GM21737 (cell line): ENCODE results near the gene CAMSAP1.
"Not testable (repeated sequence)": the region's sequence is repeated elsewhere in the genome, so short reads cannot be mapped to it uniquely, and the experiment has no call there.

ENCODE experiments used
- ATAC-seq: cut with Tn5 transposase; IDR thresholded peaks from one replicate; pipeline ENCODE4 v1.9.1; 2021; ENCODE audit warnings: mild to moderate bottlenecking, moderate library complexity; ENCODE audit not compliant: unreplicated experiment

CAMSAP1 gene

DNA sequence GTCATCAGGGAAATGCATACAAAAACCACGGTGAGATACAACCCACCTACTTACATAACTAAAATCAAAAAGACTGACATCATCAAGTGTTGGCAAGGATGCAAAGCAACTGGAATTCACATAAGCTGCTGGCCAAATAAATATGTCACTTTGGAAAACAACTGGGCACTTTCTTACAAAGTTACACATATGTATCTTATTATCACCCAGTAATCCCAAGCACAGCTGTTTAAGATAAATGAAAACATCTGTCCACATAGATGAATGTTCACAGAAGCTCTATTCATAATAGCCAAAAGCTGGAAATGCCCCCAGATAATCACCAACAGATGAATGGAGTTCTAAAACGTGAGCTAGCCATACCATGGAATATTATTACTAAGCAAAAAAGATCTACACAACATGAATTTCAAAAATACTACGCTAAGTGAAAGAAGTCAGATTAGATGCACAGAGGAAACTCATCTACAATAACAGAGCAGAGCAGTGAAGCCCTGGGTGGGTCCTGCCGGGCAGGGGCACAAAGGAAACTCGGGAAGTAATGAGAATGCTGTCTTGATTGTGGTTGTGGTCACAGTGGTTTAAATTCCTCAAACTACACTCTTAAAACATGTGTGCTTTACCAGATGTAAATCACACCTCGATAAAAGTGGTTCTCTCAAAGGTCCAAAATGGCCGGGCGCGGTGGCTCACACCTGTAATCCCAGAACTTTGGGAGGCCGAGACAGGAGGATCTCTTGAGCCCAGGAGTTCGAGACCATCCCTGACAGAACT, 8.5 kb downstream of the CAMSAP1 start:
- ATAC-seq: no peak

DNA sequence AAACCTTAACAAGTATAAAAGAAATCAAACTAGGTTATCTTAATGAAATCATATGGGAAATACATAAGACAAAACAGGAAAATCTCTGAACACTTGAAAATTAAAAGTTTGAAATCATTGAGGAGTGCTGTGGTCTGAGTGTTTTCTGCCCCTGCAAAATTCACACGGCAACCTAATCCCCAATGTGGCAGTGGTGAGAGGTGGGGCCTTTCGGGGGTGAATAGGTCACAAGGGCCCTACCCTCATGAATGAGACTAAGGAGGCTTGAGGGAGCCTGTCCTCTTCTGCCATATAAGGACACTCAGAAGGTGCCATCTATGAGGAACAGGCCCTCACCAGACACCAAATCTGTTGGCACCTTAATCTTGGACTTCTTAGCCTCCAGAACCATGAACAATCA, 10.7 kb downstream of the CAMSAP1 start:
- no peak for ATAC-seq

DNA sequence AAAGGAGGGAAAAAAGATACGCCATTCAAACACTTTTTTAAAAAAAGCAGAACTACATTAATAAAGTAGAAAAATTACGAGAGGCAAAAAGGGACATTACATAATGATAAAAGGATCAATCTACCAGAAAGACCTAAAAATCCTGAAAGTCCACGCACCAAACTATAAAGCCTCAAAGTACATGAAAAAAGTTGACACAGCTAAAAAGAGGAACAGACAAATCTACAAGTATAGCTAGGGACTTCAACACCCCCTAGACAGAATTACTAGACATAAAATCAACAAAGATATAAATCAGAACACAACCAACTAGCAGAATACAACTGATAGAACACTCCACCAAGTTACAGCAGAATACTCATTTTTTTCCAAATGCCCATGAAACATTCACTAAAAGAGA, 11.1 kb downstream of the CAMSAP1 start:
- no peak for ATAC-seq

DNA sequence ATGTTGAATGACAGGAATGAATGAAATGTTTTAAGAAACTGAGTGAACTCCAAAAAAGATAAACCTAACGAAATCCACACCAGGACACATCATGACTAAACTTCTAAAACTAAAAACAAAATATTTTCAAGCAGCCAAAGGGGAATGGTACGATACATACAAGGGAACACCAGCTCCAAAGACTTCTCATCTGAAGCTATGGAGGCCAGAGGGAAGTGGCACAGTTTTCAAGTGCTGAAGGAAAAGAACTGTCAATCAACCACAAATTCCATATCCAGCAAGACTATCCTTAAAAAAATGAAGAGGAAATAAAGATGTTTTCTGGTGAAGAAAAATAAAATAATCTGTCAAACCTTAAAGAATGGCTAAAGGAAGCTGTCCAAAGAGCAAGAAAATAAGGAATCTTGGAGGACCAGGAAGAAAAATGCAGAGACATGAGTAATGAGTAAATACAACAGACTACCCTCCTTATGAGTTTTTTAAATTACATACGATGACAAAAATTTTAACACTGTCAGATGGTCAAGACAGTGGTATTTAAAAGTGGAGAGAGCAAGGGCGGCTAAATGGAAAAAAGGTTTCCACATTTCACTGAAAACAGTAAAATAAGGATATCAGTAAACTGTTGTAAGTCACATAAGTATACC, 12.0 kb downstream of the CAMSAP1 start:
- ATAC-seq: no peak

DNA sequence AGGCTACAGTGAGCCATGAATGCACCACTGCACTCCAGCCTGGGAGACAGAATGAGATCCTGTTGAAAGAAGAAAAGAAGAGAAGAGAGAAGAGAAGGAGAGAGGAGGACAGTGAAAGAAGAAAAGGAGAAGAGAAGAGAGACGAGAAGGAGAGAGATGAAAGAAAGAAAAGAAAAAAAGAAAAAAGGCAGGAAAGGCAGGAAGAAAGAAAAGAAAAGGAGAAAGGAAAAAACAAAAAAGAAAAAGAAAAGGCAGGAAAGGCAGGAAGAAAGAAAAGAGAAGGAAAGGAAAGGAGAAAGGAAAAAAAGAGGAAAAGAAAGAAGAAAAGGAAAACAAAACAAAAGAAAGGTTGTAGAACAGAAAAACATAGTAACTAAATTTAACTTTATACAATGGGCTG, 14.2 kb downstream of the CAMSAP1 start:
- no peak for ATAC-seq

DNA sequence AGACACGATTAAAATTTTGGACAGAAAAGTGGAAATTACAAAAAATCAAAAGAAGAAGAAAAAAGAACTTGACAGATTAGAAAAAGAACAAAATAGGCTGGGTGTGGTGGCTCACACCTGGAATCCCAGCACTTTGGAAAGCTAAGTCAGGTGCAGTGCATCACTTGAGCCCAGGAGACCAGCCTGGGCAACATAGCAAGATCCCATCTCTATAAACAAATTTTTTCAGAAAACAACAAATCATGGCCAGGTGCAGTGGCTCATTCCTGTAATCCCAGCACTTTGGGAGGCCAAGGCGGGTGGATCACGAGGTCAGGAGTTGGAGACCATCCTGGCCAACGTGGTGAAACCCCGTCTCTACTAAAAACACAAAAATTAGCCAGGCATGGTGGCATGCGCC, 15.0 kb downstream of the CAMSAP1 start:
- ATAC-seq: not testable (repeated sequence)

DNA sequence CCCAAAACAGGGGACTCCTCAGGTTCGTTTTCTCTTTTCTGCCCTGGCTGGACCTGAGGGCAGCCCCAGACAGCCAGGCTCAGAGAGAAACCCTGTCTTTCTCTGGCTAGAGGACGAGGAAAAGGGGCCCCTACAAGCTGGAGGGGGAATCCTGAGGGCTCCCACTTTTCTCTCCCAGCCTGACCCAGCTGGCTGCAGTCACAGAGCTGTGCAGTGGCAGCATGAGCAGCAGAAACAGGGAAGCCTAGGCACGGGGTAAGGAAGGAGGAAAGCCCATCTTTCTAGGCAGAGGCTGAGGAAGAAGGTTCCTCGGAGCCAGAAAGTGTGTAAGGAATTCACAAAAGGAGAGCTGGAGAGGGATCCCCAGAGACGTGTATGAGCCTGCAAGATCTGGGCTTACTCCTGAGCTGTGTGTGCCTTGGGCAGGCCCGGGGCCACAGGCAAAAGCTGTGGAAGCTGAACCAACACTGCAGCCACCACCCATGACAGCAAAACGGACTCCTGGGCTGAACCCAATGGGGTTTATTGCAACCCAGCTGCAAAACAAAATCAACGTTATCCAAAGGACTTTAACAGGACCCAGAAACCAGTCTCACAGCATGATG, 16.2 kb downstream of the CAMSAP1 start:
- no peak for ATAC-seq

DNA sequence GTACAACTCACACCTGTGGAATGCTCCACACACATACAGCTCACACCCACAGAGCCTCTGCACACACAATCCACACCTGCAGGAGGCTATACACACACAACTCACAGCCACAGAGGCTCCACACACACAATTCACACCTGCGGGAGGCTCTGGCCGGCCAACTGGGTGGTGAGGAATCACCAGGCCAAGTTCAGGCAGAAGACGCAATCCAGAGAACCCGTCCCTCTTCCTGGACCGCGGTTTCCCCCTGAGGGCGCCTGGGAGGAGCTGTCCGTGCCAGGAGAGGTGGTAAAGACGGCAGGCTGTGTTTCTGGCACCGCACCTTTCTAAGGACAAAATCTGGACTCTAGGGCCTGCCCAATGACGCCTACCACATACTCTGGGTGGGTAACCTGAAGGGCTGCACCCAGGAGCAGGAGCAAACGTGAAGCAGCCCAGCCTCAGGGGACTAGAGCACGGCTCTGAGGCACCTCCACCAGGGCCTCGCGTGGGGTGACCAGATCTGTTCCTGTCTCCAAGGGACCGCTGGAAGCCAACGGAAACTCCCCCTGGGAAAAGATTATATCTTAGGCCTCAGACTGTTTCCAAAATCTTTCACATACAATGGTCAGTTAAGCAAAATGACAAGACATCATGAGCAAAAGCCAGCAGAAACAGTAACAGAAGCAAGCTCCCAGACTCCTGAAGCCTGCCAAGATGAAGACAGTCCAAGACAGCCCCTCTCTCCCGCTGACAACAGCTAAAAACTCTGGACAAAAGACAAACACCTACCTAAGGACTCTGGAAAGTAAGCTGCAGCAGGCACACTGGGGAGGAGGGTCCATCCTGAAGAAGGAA, 16.9 kb downstream of the CAMSAP1 start:
- no peak for ATAC-seq

DNA sequence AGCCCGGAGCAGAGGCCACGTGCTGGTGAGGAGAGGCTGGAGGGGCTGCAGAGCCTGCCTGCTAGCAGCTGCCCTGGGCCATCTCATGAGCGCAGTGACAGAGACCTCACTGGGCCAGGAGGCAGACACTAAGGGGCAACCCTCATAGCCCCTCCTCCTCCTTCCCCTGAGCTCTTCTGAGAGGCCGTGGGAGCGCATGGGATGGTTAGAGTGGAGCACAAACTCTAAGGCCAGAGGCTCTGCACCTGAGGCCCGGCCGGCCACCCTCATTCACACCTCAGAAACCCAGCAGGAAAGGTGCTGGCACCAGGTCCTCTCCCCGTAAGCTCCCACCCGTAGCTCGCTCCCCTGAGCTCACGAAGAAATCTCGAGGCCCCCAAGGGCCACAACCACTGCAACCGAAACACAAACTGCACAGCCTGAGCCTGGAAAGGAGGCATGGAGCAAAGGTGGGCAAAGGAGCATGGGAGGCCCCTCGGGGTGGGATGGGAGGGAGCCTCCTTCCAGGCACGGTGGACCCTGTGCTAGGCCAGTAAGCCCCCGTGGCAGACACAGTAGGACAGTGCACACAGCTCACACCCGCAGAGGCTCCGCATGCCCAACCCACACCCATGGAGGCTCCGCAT, 17.7 kb downstream of the CAMSAP1 start:
- ATAC-seq: no peak

DNA sequence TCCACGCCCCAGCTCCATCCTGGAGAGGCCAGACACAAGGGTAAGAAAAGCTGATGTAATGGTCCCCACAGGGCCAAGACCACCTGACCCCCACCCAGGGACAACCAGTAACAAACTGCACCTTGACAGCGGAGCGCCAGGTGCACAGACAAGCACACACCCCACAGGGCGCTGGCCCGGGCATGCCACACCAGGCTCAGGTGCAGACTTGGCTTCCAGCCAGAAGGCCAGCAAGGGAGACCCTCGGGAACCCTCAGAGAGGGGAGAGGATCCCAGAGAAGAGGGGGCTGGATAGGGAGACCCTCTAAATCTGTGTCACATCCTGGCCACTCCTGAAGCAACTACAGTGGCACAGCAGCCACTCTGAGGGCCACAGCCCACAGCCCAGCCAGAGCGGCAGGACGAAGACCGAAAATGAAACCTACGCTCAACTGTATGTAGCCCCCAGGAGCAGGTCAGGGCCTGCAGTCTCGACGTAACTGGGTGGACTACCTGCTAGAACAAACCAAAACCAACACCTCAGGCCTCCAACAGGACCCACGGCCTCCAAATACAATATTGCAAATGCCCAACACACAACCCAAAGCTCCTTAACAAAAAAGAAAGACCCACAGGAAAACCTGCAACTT, 18.5 kb downstream of the CAMSAP1 start:
- no peak for ATAC-seq

DNA sequence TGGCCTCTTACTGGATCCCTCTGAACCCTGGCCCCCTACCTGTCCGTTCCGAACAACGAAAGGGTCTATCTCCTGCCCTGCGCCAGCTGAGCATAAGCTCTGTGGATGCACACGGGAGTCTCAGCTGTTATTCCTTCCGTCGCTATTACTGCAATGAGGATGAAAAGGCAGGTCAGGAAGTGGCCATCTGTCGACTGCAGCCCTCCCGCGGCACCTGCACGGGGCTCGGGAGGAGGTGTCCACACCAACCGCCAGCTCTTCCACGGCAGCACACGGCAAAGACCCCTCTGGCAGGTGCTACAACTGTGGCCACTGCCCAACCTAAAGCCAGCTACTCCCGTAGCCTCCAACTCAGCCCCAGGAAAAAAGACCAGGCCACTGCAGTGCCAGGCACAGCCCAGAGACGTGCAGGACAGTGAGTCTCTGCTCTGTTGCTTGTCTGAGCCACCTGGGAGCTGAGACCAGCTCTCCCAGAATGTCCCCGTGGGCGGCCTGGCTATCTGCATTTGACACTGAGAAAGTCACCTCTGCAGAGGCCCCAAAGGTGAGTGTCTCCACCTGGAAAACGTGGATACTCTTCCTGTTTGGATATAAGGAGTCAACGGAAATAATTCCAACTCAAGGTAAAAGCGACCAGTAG, 19.1 kb downstream of the CAMSAP1 start:
- ATAC-seq: no peak

DNA sequence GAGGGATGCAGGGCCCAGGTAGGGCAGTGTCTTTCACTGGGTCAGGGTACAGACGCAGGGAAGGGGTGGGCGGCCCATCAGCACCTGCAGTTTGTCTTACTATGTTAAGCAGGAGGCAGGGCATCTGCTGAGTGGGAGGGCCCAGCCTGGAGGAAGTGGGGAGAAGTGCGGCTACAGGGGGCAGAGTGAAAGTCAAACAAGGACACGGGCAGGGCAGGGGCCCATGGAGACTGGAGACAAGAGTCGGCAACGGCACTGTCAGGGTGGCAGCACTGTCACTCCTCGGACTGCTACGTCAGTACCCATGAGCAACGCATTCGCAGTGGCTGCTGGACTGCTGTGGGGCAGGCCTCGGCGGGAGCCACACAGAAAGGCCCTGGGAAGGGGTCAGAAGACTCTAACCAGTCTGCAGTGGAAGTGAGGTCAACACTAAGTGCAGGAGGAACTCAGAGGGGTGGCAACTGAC, 19.7 kb downstream of the CAMSAP1 start:
- peak; percentile 72 for ATAC-seq

DNA sequence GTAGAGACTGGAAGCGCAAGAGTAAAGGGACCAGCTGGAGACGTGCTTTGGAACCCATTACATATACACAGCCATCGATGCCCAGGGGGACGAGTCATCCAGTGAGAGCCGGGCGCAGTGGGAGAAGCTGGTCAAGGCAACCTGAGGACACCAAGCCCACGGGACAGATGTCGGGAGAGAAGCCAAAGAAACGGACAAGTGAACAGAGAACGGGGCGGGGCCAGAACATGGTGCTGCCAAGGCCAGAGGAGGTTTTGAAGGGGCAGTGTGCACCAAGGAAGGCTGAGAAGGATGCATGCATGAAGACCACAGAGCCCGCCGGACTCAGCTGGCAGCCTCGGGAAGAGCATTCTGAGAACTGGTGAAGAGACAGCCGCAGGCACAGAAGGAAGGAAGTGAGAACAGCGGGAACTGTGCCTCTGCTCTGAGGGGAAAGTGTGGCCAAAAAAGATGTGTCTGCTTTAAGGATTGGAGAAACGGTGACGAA, 20.3 kb downstream of the CAMSAP1 start:
- ATAC-seq: peak; percentile 22

DNA sequence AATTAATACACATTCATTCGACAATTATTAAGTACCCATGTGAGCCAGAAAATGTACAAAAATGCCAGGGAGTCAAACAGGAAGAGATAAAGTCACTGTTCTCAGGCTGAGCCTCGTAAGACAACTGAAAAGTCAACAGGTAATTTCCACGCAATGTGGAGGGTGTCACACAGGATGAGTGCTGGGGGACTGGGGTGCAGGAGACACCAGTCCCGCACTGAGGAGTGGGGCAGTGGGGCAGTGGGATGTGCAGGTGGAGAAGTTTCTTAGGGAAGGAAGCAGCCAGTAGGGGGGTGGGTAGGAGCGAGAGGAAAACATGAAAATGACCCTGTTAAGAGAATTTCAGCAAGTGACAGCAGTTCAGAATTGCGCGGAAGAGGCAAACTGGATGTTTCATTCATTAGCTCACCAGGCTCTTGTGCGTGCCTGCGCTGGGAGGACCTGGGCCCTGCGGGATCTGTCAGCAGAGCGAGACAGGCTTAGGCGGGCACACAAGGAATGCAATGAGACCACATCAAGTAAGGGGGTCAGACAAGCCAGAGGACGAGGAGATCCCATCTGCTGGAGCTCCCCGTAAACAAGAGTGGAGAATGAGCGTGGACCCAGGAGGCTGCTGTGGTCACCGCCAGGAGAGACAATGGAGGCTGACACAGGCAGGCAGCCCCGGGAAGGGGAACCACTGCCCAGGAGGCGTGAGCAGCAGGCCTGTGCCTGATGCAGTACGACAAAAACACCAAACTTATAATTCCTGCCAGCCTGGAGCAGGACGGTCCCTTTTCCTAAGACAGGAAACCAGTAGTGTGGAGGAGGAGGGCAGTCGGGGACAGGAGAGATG, 21.0 kb downstream of the CAMSAP1 start:
- no peak for ATAC-seq

DNA sequence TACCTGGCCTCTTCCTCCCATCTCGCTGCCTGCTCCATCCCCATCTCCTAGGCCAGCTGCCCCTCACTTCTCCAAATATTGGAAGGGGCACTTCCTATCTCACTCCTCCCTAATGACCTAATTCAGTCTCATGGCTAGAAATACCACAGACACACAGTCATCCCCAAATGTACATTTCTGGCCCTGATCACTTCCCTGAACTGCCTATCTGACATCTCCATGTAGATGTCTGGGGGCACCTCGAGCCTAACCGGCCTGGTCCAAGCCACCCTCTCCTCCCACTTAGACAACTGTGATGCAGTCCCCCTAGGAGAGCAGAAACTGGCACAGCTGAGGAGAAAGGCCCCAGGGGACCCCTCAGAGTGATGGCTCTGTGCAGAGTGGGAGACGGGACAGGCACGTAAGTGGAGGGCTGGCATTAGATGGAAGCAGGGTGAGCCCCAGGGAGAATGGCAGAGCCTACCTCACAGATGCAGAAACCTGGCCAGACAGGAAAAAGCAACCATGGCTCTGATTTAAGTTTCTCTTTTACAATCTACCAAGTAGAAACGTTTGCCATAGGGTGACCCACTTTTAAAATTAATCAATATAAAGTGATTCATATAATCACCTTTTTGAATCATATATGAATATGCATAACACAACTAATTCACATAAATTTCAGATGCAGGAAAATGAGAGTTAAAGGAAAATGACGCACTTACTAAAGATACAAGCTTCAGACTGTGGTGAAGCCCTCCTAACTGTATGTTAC, 22.1 kb downstream of the CAMSAP1 start:
- no peak for ATAC-seq

DNA sequence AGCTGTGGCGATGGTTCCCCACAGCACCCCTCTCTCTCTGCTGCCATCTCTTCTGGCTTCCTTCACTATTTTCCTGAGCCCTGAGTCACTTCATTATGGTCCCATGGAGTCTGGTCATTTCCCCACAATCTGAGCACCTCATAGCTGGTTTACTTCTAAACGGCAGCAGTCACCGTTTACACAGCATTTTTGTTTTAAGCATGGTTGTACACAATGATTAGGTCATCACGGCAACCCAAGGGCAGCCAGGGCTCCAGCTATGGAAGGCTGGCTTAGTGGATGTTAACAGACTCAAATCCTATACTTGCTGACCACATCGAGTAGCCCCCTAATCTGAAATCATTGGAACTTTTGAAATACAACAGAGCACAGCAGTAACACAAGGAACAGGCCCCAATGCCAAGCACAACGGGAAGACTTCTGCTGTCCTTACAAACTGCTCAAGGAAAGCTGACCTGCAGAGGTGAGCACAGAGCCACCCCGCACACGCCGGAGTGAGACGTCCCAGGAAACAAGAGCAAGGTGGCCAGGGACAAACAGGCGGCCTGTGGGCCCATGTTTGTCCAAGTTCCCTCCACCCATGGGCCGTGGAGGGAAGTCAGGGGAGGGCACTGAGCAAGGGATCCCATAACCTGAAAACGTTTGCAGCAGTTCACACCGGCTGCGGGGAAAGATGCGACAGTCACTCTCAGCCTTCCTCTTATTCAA, 22.9 kb downstream of the CAMSAP1 start:
- no peak for ATAC-seq

DNA sequence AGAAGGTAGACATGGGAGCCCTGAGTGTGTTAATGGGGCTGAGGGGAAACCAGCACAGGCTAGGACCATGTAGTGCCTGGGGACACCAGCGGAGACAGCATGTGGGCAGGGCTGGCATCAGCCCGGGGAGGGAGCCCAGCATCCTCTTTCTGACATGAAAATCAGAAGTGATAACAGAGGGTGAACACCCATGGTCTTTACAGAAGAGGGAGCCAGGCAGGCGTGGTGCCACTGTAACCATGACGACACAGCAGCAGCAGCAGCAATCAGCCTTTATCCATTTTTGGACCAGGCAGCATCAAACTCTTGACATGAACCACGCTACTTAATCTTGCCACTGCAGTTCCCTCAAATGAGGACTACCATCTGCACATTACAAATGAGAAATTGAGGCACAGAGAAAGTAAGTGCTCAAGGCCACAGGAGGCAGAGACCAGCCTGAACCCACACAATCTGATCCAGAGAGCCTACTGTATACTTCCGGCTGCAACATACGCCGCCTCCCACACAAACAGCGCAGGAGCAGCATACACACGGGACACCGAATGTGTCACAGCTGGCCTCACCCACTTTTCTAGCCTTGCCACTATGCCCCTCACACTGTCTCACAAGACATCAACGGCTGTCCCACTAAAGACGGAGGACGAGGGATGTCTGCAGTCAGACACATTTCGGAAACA, 23.8 kb downstream of the CAMSAP1 start:
- no peak for ATAC-seq
